ENCODE measurements around the gene JAKMIP3. TPM values are rescaled to one million over a fixed set of nuclear protein-coding genes. Genes with fewer than 3 reads are reported as not detected.
A peak's percentile ranks its signal among the peaks of the same experiment; 100 is the strongest.

JAKMIP3 gene
- total RNA-seq (2022) (not detected in 2 replicates), Bru-seq, nascent RNA (percentile 9 among the genes with signal in this experiment), BruChase-seq, experiment 1, labeled RNA remaining after a 6-hour chase (percentile 11 among the genes with signal in this experiment), BruChase-seq, experiment 2, labeled RNA remaining after a 2-hour chase (percentile 4 among the genes with signal in this experiment)
- long read RNA-seq, result 0 reads

DNA sequence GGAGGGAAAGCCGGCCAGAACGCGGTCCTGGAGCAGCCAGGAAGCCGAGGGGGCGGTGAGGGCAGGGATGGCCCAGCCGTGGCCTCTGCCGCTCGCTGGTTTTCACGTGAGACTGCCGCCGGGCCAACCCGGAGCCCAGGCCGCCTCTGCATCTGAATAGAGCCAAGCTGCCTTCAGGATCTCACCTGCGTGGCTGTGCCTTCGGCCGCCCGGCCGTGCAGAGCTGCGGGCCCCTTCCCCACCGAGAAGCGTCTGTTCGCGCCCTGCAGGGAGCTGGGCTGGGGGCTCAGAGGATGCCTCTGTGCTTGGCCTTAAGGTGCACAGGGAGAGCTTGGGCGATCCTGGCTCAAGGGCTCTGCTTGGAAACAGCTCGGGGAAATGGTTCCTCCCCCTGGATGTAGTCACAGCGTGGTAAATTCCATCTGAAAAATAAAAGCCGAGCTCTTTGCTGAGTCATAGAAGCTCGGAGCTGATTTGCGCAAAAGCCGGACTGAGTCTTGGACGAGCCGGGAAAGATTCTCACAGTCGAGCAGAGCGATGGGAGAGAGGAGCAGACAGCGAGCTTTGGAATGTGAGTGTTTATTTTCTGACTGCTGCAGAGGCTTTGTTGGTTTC, at the start of gene JAKMIP3:
Gene JAKMIP3 (plus strand): TSS at position 456 of the 615 bp plus-strand sequence. CDS start 38,863 bp downstream, outside the sequence.
- H3K4me1 Mint-ChIP-seq (ENCODE audit: insufficient read depth, unreplicated experiment), result no peaks in the 10 kb centered on the region
- ChIA-PET POLR2A (interaction anchor here (0.7 to 1.2 kb wide), 2 partner anchors 18 to 27 kb away, joined by 3 read pairs; no protein-coding TSS in a partner anchor), CTCF (interaction anchor here (0.6 to 1.6 kb wide), 3 partner anchors 17 to 202 kb away, joined by 3 to 6 read pairs (median 4); no protein-coding TSS in a partner anchor)
- intact Hi-C loops (cut with micrococcal nuclease), result no loop called here
- no TSS peak for BruUV-seq (replicated peaks)
- H3K4me3 Mint-ChIP-seq (ENCODE audit: unreplicated experiment), result peak within 1 kb of the TSS; percentile 78
- H3K9me3 Mint-ChIP-seq (ENCODE audit: unreplicated experiment), result no peaks in the 10 kb centered on the region
- TF ChIP-seq, protein P1, sequence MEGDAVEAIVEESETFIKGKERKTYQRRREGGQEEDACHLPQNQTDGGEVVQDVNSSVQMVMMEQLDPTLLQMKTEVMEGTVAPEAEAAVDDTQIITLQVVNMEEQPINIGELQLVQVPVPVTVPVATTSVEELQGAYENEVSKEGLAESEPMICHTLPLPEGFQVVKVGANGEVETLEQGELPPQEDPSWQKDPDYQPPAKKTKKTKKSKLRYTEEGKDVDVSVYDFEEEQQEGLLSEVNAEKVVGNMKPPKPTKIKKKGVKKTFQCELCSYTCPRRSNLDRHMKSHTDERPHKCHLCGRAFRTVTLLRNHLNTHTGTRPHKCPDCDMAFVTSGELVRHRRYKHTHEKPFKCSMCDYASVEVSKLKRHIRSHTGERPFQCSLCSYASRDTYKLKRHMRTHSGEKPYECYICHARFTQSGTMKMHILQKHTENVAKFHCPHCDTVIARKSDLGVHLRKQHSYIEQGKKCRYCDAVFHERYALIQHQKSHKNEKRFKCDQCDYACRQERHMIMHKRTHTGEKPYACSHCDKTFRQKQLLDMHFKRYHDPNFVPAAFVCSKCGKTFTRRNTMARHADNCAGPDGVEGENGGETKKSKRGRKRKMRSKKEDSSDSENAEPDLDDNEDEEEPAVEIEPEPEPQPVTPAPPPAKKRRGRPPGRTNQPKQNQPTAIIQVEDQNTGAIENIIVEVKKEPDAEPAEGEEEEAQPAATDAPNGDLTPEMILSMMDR (IDR thresholded peaks at IDR 0.05; ENCODE audit: unreplicated experiment), result no peak
- DNase-seq (ENCODE audit: unreplicated experiment), result peak; percentile 79
- peaks cover 3% of the 10 kb centered on the region for H3K27me3 Mint-ChIP-seq (ENCODE audit: insufficient read depth, unreplicated experiment)
- peak within 1 kb of the TSS; percentile 51 for H3K27ac Mint-ChIP-seq (ENCODE audit: low read depth, unreplicated experiment)
- H3K36me3 Mint-ChIP-seq (ENCODE audit: insufficient read depth, unreplicated experiment), result no peaks in the 10 kb centered on the region

DNA sequence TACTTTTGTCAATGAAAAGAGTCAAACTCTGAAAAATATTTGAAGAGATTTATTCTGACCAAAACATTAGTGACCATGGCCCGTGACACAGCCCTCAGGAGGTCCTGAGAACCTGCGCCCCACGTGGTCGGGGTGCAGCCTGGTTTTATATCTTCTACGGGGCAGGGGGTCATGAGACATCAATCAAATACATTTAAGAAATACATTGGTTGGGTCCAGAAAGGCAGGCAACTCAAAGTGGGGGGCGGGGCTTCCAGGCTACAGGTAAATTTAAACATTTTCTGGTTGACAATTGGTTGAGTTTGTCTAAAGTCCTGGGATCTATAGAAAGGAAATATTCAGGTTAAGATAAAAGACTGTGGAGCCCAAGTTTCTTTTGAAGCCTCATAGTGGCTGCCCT, 49.2 kb upstream of the JAKMIP3 start:
- H3K9me3 Mint-ChIP-seq (ENCODE audit: unreplicated experiment), result no peaks in the 10 kb centered on the region
- BruUV-seq (replicated peaks), result no TSS peak
- DNase-seq (ENCODE audit: unreplicated experiment), result no peak
- H3K27ac Mint-ChIP-seq (ENCODE audit: low read depth, unreplicated experiment), result no peak overlapping the region
- H3K36me3 Mint-ChIP-seq (ENCODE audit: insufficient read depth, unreplicated experiment), result no peaks in the 10 kb centered on the region
- TF ChIP-seq, protein P1 (IDR thresholded peaks at IDR 0.05; ENCODE audit: unreplicated experiment), result no peak
- ChIA-PET CTCF (interaction anchor here (1.5 kb wide), 1 partner anchor 131 kb away, joined by 7 read pairs; no protein-coding TSS in a partner anchor), POLR2A (interaction anchor here (1.1 kb wide), 1 partner anchor 19 kb away, joined by 4 read pairs; no protein-coding TSS in a partner anchor)
- intact Hi-C loops (cut with micrococcal nuclease), result no loop called here
- H3K27me3 Mint-ChIP-seq (ENCODE audit: insufficient read depth, unreplicated experiment), result no peaks in the 10 kb centered on the region
- no peak overlapping the region for H3K4me3 Mint-ChIP-seq (ENCODE audit: unreplicated experiment)
- H3K4me1 Mint-ChIP-seq (ENCODE audit: insufficient read depth, unreplicated experiment), result no peaks in the 10 kb centered on the region

GRCh38 chr10:132018446-132018845, 47.3 kb upstream of the JAKMIP3 start:
- peaks cover 10% of the 10 kb centered on the region for H3K27me3 Mint-ChIP-seq (ENCODE audit: insufficient read depth, unreplicated experiment)
- no TSS peak for BruUV-seq (replicated peaks)
- no peak overlapping the region for H3K27ac Mint-ChIP-seq (ENCODE audit: low read depth, unreplicated experiment)
- intact Hi-C loops (cut with micrococcal nuclease), result no loop called here
- no peaks in the 10 kb centered on the region for H3K36me3 Mint-ChIP-seq (ENCODE audit: insufficient read depth, unreplicated experiment)
- H3K4me3 Mint-ChIP-seq (ENCODE audit: unreplicated experiment), result no peak overlapping the region
- no peak for DNase-seq (ENCODE audit: unreplicated experiment)
- CTCF ChIA-PET, result interaction anchor here (0.6 to 2.5 kb wide), 4 partner anchors 10 to 1827 kb away, joined by 3 to 16 read pairs (median 3); partner anchors contain the start of gene BNIP3
- POLR2A ChIA-PET, result no interaction called here
- TF ChIP-seq, protein P1 (IDR thresholded peaks at IDR 0.05; ENCODE audit: unreplicated experiment), result no peak
- no peaks in the 10 kb centered on the region for H3K9me3 Mint-ChIP-seq (ENCODE audit: unreplicated experiment)
- peaks cover 5% of the 10 kb centered on the region for H3K4me1 Mint-ChIP-seq (ENCODE audit: insufficient read depth, unreplicated experiment)

DNA sequence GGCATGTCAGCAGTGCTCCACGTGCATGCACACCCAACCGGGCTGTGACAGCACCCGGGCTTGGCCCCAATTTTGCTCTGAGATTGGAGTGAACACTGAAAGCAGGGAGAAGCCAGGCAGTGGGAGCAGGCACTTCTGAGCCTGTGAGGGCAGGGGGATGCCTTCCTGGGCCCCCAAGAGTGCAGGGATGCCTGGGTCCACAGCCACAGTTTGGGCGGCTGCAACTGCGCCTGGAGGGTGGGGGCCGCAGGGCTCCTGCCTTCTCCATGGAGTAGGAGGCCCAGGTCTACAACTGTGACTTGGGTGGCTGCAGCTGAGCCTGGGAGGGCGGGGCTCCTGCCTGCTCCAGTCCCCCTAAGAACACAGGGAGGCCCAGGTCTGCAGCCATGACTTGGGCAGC, 46.4 kb upstream of the JAKMIP3 start:
- no TSS peak for BruUV-seq (replicated peaks)
- intact Hi-C loops (cut with micrococcal nuclease), result no loop called here
- Mint-ChIP-seq H3K36me3 (ENCODE audit: insufficient read depth, unreplicated experiment) (no peaks in the 10 kb centered on the region), H3K27ac (ENCODE audit: low read depth, unreplicated experiment) (no peak overlapping the region), H3K4me1 (ENCODE audit: insufficient read depth, unreplicated experiment) (peaks cover 5% of the 10 kb centered on the region), H3K9me3 (ENCODE audit: unreplicated experiment) (no peaks in the 10 kb centered on the region), H3K4me3 (ENCODE audit: unreplicated experiment) (no peak overlapping the region), H3K27me3 (ENCODE audit: insufficient read depth, unreplicated experiment) (peaks cover 19% of the 10 kb centered on the region)
- ChIA-PET POLR2A (no interaction called here), CTCF (interaction anchor here (1.1 to 2.5 kb wide), 3 partner anchors 8 to 134 kb away, joined by 3 to 16 read pairs (median 5); partner anchors contain the start of gene BNIP3)
- TF ChIP-seq, protein P1 (IDR thresholded peaks at IDR 0.05; ENCODE audit: unreplicated experiment), result no peak
- DNase-seq (ENCODE audit: unreplicated experiment), result no peak
